HepG2 (cell line): ENCODE results near the gene SLC35F6. TPM values are rescaled to one million over a fixed set of nuclear protein-coding genes. Genes with fewer than 3 reads are reported as not detected.

Experiments
- BRCA1 ChIP-seq: sonication (generic); formaldehyde crosslinking; IDR thresholded peaks from 2 replicates; pipeline ENCODE4 v1.4.0; 2020; ENCODE audit warnings: missing genetic modification reagents
- CBX2 ChIP-seq, 2 experiments: fragments of 200-600 bp in 1 of 2; sonication (generic); formaldehyde crosslinking in 1 of 2; IDR thresholded peaks; 2 replicates each; pipeline versions ENCODE4 v1.7.0 to v1.8.1; 2018 to 2022; ENCODE audit warnings: low read depth in 2 of 2, low read length in 1 of 2, mild to moderate bottlenecking in 1 of 2, missing genetic modification reagents in 1 of 2
- CBX5 ChIP-seq: sonication (generic); formaldehyde crosslinking; IDR thresholded peaks from 2 replicates; pipeline ENCODE4 v1.4.0; 2020; ENCODE audit warnings: missing genetic modification reagents, borderline replicate concordance
- CEBPG ChIP-seq: IDR thresholded peaks from 2 replicates; pipeline ENCODE4 v1.6.1; 2016
- EZH2 ChIP-seq: conservative IDR thresholded peaks from 2 replicates; pipeline ENCODE4 v1.6.1; 2012; ENCODE audit warnings: mild to moderate bottlenecking, low read depth, low read length, moderate library complexity
- FOXM1 ChIP-seq: sonication (generic); formaldehyde crosslinking; IDR thresholded peaks from 2 replicates; pipeline ENCODE4 v1.5.0; 2020; ENCODE audit warnings: missing genetic modification reagents
- HOXA9 ChIP-seq: sonication (generic); formaldehyde crosslinking; IDR thresholded peaks from 2 replicates; pipeline ENCODE4 v1.8.1; 2022; ENCODE audit warnings: missing genetic modification reagents, mild to moderate bottlenecking, moderate library complexity, borderline replicate concordance
- MED1 ChIP-seq: sonication (generic); formaldehyde crosslinking; IDR thresholded peaks from 2 replicates; pipeline ENCODE4 v1.4.0; 2020; ENCODE audit warnings: missing genetic modification reagents
- MTA3 ChIP-seq: sonication (generic); formaldehyde crosslinking; IDR thresholded peaks from 2 replicates; pipeline ENCODE4 v1.4.0; 2020; ENCODE audit warnings: missing genetic modification reagents
- NCOA5 ChIP-seq: sonication (generic); formaldehyde crosslinking; IDR thresholded peaks from 2 replicates; pipeline ENCODE4 v1.4.0; 2020; ENCODE audit warnings: missing genetic modification reagents
- PITX1 ChIP-seq: sonication (generic); formaldehyde crosslinking; IDR thresholded peaks from 2 replicates; pipeline ENCODE4 v1.5.1; 2020; ENCODE audit warnings: mild to moderate bottlenecking, missing genetic modification reagents
- POLR2AphosphoS5 ChIP-seq: IDR thresholded peaks from 2 replicates; pipeline ENCODE4 v1.6.1; 2012; ENCODE audit warnings: low read depth, low read length
- SCMH1 ChIP-seq: sonication (generic); formaldehyde crosslinking; IDR thresholded peaks from 2 replicates; pipeline ENCODE4 v1.9.0; 2021; ENCODE audit warnings: missing genetic modification reagents, mild to moderate bottlenecking, borderline replicate concordance
- SP4 ChIP-seq: sonication (generic); formaldehyde crosslinking; IDR thresholded peaks from 2 replicates; pipeline ENCODE4 v1.8.1; 2023; ENCODE audit warnings: mild to moderate bottlenecking, missing genetic modification reagents
- TSC22D2 ChIP-seq: sonication (generic); formaldehyde crosslinking; IDR thresholded peaks from 2 replicates; pipeline ENCODE4 v1.5.1; 2020; ENCODE audit warnings: missing genetic modification reagents, mild to moderate bottlenecking, borderline replicate concordance
- ZBTB34 ChIP-seq: sonication (generic); formaldehyde crosslinking; IDR thresholded peaks from 2 replicates; pipeline ENCODE4 v1.8.0; 2022; ENCODE audit warnings: mild to moderate bottlenecking, missing genetic modification reagents
- ZNF225 ChIP-seq: sonication (generic); formaldehyde crosslinking; IDR thresholded peaks from 2 replicates; pipeline ENCODE4 v1.4.0; 2020; ENCODE audit warnings: mild to moderate bottlenecking, missing genetic modification reagents
- ZNF263 ChIP-seq: sonication (generic); formaldehyde crosslinking; IDR thresholded peaks from 2 replicates; pipeline ENCODE4 v1.4.0; 2020; ENCODE audit warnings: missing genetic modification reagents
- ZNF430 ChIP-seq: sonication (generic); formaldehyde crosslinking; IDR thresholded peaks from 2 replicates; pipeline ENCODE4 v1.9.0; 2021; ENCODE audit warnings: mild to moderate bottlenecking, missing genetic modification reagents
- ZNF44 ChIP-seq: sonication (generic); formaldehyde crosslinking; IDR thresholded peaks from 2 replicates; pipeline ENCODE4 v1.5.1; 2020; ENCODE audit warnings: mild to moderate bottlenecking, missing genetic modification reagents
- ZNF569 ChIP-seq: sonication (generic); formaldehyde crosslinking; IDR thresholded peaks from 2 replicates; pipeline ENCODE4 v1.5.0; 2020; ENCODE audit warnings: mild to moderate bottlenecking, missing genetic modification reagents, moderate library complexity, borderline replicate concordance
- ZNF607 ChIP-seq: sonication (generic); formaldehyde crosslinking; IDR thresholded peaks from 2 replicates; pipeline ENCODE4 v1.5.1; 2020; ENCODE audit warnings: missing genetic modification reagents, mild to moderate bottlenecking, borderline replicate concordance
- ZNF639 ChIP-seq: conservative IDR thresholded peaks from 2 replicates; pipeline ENCODE4 v1.6.1; 2018; ENCODE audit warnings: missing genetic modification reagents
- ZNF713 ChIP-seq: sonication (generic); formaldehyde crosslinking; IDR thresholded peaks from 2 replicates; pipeline ENCODE4 v1.4.0; 2020; ENCODE audit warnings: mild to moderate bottlenecking, missing genetic modification reagents
- polyA plus RNA-seq, 8 experiments: library from polyadenylated mRNA; depleted of rRNA in 3 of 8; stranded (reverse) in 7 of 8; unstranded in 1 of 8; fragments of >200 nt; fragmentation: Illumina TruSeq in 4 of 8; extraction: Trizol in 4 of 8; gene quantifications; 2 replicates each; pipeline versions ENCODE4 v1.2.1 to v1.2.3, GENCODE V29; 2011 to 2016; ENCODE audit warnings: low read depth in 4 of 8, missing spikeins in 1 of 8, mixed read lengths in 1 of 8; ENCODE audit not compliant: insufficient read depth in 1 of 8
- total RNA-seq, 5 experiments: library from RNA; depleted of rRNA; stranded (reverse); fragments of >200 nt; fragmentation: Illumina TruSeq; extraction: Trizol; gene quantifications; 2 replicates each; pipeline ENCODE4 v1.2.3, GENCODE V29; 2016; ENCODE audit warnings: low read depth in 1 of 5
- TF ChIP-seq, protein P1 (sequence below): sonication (generic); formaldehyde crosslinking; IDR thresholded peaks from 2 replicates; pipeline ENCODE4 v1.4.0; 2020; ENCODE audit warnings: mild to moderate bottlenecking, low read depth, missing genetic modification reagents
- TF ChIP-seq, protein P2 (sequence below): sonication (generic); IDR thresholded peaks from 2 replicates; pipeline ENCODE4 v1.6.1; 2016; ENCODE audit warnings: low read depth, borderline replicate concordance

The SLC35F6 gene
- total and polyA plus RNA-seq, 2 of the 13 experiments (the other 11 are each of a cell fraction or from before 2014, with no cell fraction given) = 15.2 to 21.2 TPM

- TF ChIP-seq ZNF225 (CRISPR knock-in tag) (no peak), ZNF713 (CRISPR knock-in tag) (no peak), EZH2 (no peak), FOXM1 (no peak), CEBPG (CRISPR knock-in tag) (0 out of 2 replicates have a peak, but pooled peaks have one; percentile 5), MED1 (CRISPR knock-in tag) (no peak), SP4 (CRISPR knock-in tag) (no peak), ZNF44 (no peak), HOXA9 (no peak), ZNF430 (CRISPR knock-in tag) (no peak), BRCA1 (no peak), POLR2AphosphoS5 (no peak), ZNF639 (CRISPR knock-in tag) (no peak), ZNF607 (CRISPR knock-in tag) (no peak), NCOA5 (CRISPR knock-in tag) (no peak), ZNF569 (CRISPR knock-in tag) (no peak), MTA3 (CRISPR knock-in tag) (no peak), PITX1 (CRISPR knock-in tag) (0 out of 2 replicates have a peak, but pooled peaks have one; percentile 32), ZBTB34 (CRISPR knock-in tag) (peak; percentile 83), CBX2 (IDR thresholded peaks at IDR 0.05; ENCODE audit: low read depth, low read length) (no peak), CBX2 (CRISPR knock-in tag; IDR thresholded peaks at IDR 0.05; ENCODE audit: low read depth) (no peak), CBX5 (CRISPR knock-in tag) (peak; percentile 77; the same call in 1 of the 2 replicates), ZNF263 (peak; percentile 80; the same call in 1 of the 2 replicates), SCMH1 (CRISPR knock-in tag) (no peak), TSC22D2 (peak; percentile 70; the same call in 1 of the 2 replicates)
- TF ChIP-seq, protein P1, sequence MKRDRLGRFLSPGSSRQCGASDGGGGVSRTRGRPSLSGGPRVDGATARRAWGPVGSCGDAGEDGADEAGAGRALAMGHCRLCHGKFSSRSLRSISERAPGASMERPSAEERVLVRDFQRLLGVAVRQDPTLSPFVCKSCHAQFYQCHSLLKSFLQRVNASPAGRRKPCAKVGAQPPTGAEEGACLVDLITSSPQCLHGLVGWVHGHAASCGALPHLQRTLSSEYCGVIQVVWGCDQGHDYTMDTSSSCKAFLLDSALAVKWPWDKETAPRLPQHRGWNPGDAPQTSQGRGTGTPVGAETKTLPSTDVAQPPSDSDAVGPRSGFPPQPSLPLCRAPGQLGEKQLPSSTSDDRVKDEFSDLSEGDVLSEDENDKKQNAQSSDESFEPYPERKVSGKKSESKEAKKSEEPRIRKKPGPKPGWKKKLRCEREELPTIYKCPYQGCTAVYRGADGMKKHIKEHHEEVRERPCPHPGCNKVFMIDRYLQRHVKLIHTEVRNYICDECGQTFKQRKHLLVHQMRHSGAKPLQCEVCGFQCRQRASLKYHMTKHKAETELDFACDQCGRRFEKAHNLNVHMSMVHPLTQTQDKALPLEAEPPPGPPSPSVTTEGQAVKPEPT (CRISPR knock-in tag) = no peak
- TF ChIP-seq, protein P2, sequence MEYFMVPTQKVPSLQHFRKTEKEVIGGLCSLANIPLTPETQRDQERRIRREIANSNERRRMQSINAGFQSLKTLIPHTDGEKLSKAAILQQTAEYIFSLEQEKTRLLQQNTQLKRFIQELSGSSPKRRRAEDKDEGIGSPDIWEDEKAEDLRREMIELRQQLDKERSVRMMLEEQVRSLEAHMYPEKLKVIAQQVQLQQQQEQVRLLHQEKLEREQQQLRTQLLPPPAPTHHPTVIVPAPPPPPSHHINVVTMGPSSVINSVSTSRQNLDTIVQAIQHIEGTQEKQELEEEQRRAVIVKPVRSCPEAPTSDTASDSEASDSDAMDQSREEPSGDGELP = peak; percentile 74; the same call in 1 of the 2 replicates
These were observed 42.7 kb upstream of the SLC35F6 start (continued) for GRCh38 chr2:26721115-26722032.
